GM12892 (cell line): ENCODE data around the gene GPC5.

ENCODE experiments used
- POLR2A ChIP-seq: IDR thresholded peaks from 2 replicates; pipeline ENCODE4 v1.6.1; 2011; ENCODE audit warnings: low read depth, low read length, control low read depth
- TAF1 ChIP-seq: IDR thresholded peaks from 2 replicates; pipeline ENCODE4 v1.6.1; 2011; ENCODE audit warnings: low read depth, mild to moderate bottlenecking, control low read depth, low read length, borderline replicate concordance

- TF ChIP-seq POLR2A, result no peak
- TF ChIP-seq TAF1, result no peak
Observed at GRCh38 chr13:92900446-92900845, 1502.0 kb downstream of the GPC5 start.
